GM21528 (cell line): Measurements from ENCODE around the gene KDM2A.
A peak's percentile ranks its signal among the peaks of the same experiment; 100 is the strongest.
"Not testable (repeated sequence)": the region's sequence is repeated elsewhere in the genome, so short reads cannot be mapped to it uniquely, and the experiment has no call there.

ENCODE experiments used
- ATAC-seq: cut with Tn5 transposase; IDR thresholded peaks from one replicate; pipeline ENCODE4 v1.9.1; 2021; ENCODE audit warnings: mild to moderate bottlenecking, moderate library complexity; ENCODE audit not compliant: unreplicated experiment, low FRiP score

KDM2A gene

GRCh38 chr11:67230886-67231285 lies 111.8 kb downstream of the KDM2A start:
- no peak for ATAC-seq

- no peak for ATAC-seq
Observed at GRCh38 chr11:67233584-67234190, 114.6 kb downstream of the KDM2A start.

GRCh38 chr11:67234571-67234970 lies 115.5 kb downstream of the KDM2A start:
- not testable (repeated sequence) for ATAC-seq

GRCh38 chr11:67237574-67237973 lies 118.5 kb downstream of the KDM2A start:
- ATAC-seq: no peak

- no peak for ATAC-seq
Observed at GRCh38 chr11:67238894-67239782, 120.1 kb downstream of the KDM2A start.

GRCh38 chr11:67239783-67240575 lies 120.9 kb downstream of the KDM2A start:
- peak; percentile 88 for ATAC-seq

- ATAC-seq: no peak
Observed at GRCh38 chr11:67240576-67241389, 121.7 kb downstream of the KDM2A start.

GRCh38 chr11:67242548-67242947 lies 123.5 kb downstream of the KDM2A start:
- ATAC-seq: no peak

GRCh38 chr11:67243051-67243450 lies 124.0 kb downstream of the KDM2A start:
- ATAC-seq: no peak

- no peak for ATAC-seq
Observed at GRCh38 chr11:67245046-67245445, 126.0 kb downstream of the KDM2A start.

GRCh38 chr11:67247946-67248550 lies 129.0 kb downstream of the KDM2A start:
- ATAC-seq: no peak

- no peak for ATAC-seq
Observed at GRCh38 chr11:67248653-67249052, 129.6 kb downstream of the KDM2A start.

GRCh38 chr11:67250059-67251043 lies 131.3 kb downstream of the KDM2A start:
- ATAC-seq: no peak

GRCh38 chr11:67251841-67252240 lies 132.8 kb downstream of the KDM2A start:
- no peak for ATAC-seq

- no peak for ATAC-seq
Observed at GRCh38 chr11:67252831-67253239, 133.8 kb downstream of the KDM2A start.

- no peak for ATAC-seq
Observed at GRCh38 chr11:67253872-67254624, 135.0 kb downstream of the KDM2A start.

- ATAC-seq: no peak
Observed at GRCh38 chr11:67254798-67255197, 135.7 kb downstream of the KDM2A start.

GRCh38 chr11:67255353-67255752 lies 136.3 kb downstream of the KDM2A start:
- no peak for ATAC-seq
